GM15510 (cell line): Measurements from ENCODE around the gene MTHFSD.

Experiments
- POLR2A ChIP-seq: IDR thresholded peaks from 3 replicates; pipeline ENCODE4 v1.6.1; 2011; ENCODE audit warnings: borderline replicate concordance; ENCODE audit not compliant: insufficient read length; ENCODE audit errors: extremely low read depth

MTHFSD gene

GRCh38 chr16:86566966-86567700 lies 12.1 kb upstream of the MTHFSD start:
- no peak for TF ChIP-seq POLR2A

- no peak for TF ChIP-seq POLR2A
Observed at GRCh38 chr16:86566601-86566965, 11.5 kb upstream of the MTHFSD start, which contains the start of gene FOXC2. Gene FOXC2 (plus strand): TSS chr16:86566829. CDS start chr16:86567336, 507 bp downstream.

GRCh38 chr16:86565644-86566511 lies 10.8 kb upstream of the MTHFSD start:
- TF ChIP-seq POLR2A: no peak

- no peak for TF ChIP-seq POLR2A
Observed at GRCh38 chr16:86565181-86565631, 10.2 kb upstream of the MTHFSD start.

GRCh38 chr16:86563469-86564345 lies 8.7 kb upstream of the MTHFSD start:
- TF ChIP-seq POLR2A: no peak

- TF ChIP-seq POLR2A: no peak
Observed at GRCh38 chr16:86562356-86562755, 7.3 kb upstream of the MTHFSD start.

GRCh38 chr16:86559802-86560305 lies 4.8 kb upstream of the MTHFSD start:
- TF ChIP-seq POLR2A: no peak

- no peak for TF ChIP-seq POLR2A
Observed at GRCh38 chr16:86558355-86559193, 3.5 kb upstream of the MTHFSD start.

GRCh38 chr16:86557587-86557986 lies 2.6 kb upstream of the MTHFSD start:
- no peak for TF ChIP-seq POLR2A

- no peak for TF ChIP-seq POLR2A
Observed at GRCh38 chr16:86556576-86556975, 1.5 kb upstream of the MTHFSD start.

GRCh38 chr16:86555704-86556075 lies 655 bp upstream of the MTHFSD start:
- no peak for TF ChIP-seq POLR2A

GRCh38 chr16:86554599-86554916 lies 477 bp downstream of the MTHFSD start:
- no peak for TF ChIP-seq POLR2A

GRCh38 chr16:86553356-86553755 lies 1.7 kb downstream of the MTHFSD start:
- TF ChIP-seq POLR2A: no peak

- TF ChIP-seq POLR2A: no peak
Observed at GRCh38 chr16:86550281-86550680, 4.8 kb downstream of the MTHFSD start.
